NCI-H2107 treated with DMSO at 0.1 percent for 48 hours (cell line): ENCODE measurements around the gene PHYKPL.
"Not testable (repeated sequence)": the region's sequence is repeated elsewhere in the genome, so short reads cannot be mapped to it uniquely, and the experiment has no call there.

Source experiments
- DNase-seq: peaks from one replicate; lab custom pipeline; 2025; ENCODE audit not compliant: unreplicated experiment; lab: John Stamatoyannopoulos, UW

PHYKPL gene

GRCh38 chr5:178240341-178240741 is 7.7 kb upstream of the PHYKPL start:
- no peak for DNase-seq

GRCh38 chr5:178239626-178240301 is 7.2 kb upstream of the PHYKPL start:
- not testable (repeated sequence) for DNase-seq

GRCh38 chr5:178238711-178239592 is 6.3 kb upstream of the PHYKPL start:
- no peak for DNase-seq

GRCh38 chr5:178238313-178238635 is 5.7 kb upstream of the PHYKPL start:
- no peak for DNase-seq

- DNase-seq = no peak
Measured at GRCh38 chr5:178237431-178238312, 5.1 kb upstream of the PHYKPL start.

GRCh38 chr5:178236679-178237078 is 4.1 kb upstream of the PHYKPL start:
- no peak for DNase-seq

GRCh38 chr5:178236126-178236525 is 3.5 kb upstream of the PHYKPL start:
- no peak for DNase-seq

- DNase-seq = no peak
Measured at GRCh38 chr5:178235588-178235974, 3.0 kb upstream of the PHYKPL start.

GRCh38 chr5:178234750-178235587 is 2.4 kb upstream of the PHYKPL start:
- DNase-seq = peak; percentile 8

- DNase-seq = no peak
Measured at GRCh38 chr5:178234121-178234749, 1.6 kb upstream of the PHYKPL start.

- DNase-seq = no peak
Measured at GRCh38 chr5:178232920-178233429, 373 bp upstream of the PHYKPL start.

GRCh38 chr5:178231539-178232123 is 971 bp downstream of the PHYKPL start:
- no peak for DNase-seq

- no peak for DNase-seq
Measured at GRCh38 chr5:178230879-178231538, 1.6 kb downstream of the PHYKPL start.

GRCh38 chr5:178229861-178230260 is 2.7 kb downstream of the PHYKPL start:
- DNase-seq = no peak

GRCh38 chr5:178229111-178229510 is 3.5 kb downstream of the PHYKPL start:
- DNase-seq = not testable (repeated sequence)

- no peak for DNase-seq
Measured at GRCh38 chr5:178228609-178229008, 4.0 kb downstream of the PHYKPL start.

- no peak for DNase-seq
Measured at GRCh38 chr5:178227929-178228328, 4.7 kb downstream of the PHYKPL start.

- no peak for DNase-seq
Measured at GRCh38 chr5:178227138-178227659, 5.4 kb downstream of the PHYKPL start.

GRCh38 chr5:178225174-178225573 is 7.4 kb downstream of the PHYKPL start:
- no peak for DNase-seq
